SU-DHL-6 (cell line): ENCODE results near the gene URM1.

Source experiments
- EZH2phosphoT487 ChIP-seq: fragments of 200-600 bp; sonication (generic), shearing (Covaris generic); conservative IDR thresholded peaks from 2 replicates; pipeline ENCODE4 v1.6.1; 2018; ENCODE audit warnings: mild to moderate bottlenecking, antibody characterized with exemption, low read length, moderate library complexity, mixed read lengths
- TF ChIP-seq, protein P1 (sequence below): fragments of 200-600 bp; sonication (generic); IDR thresholded peaks from one replicate; pipeline ENCODE4 v1.5.1; 2017; ENCODE audit warnings: antibody characterized with exemption, mild to moderate bottlenecking, low read length, moderate library complexity; ENCODE audit not compliant: insufficient read depth, poor library complexity, severe bottlenecking

DNA sequence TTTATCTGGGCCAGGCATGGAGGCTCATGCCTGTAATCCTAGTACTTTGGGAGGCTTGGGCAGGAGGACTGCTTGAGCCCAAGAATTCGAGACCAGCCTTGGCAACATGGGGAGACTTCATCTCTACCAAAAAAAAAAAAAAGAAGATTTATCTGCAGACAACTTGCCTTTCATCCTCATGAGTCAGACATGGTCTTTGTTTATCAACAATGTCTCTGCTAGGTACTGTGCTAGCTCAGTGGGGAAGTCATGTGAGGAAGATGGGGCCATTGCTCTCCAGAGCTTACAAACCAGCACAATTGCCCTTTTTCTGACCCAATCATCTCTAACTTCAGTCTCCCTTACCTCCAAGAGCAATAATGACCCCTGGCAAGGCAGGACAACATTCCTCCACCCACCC, 1.6 kb downstream of the URM1 start:
- TF ChIP-seq, protein P1, sequence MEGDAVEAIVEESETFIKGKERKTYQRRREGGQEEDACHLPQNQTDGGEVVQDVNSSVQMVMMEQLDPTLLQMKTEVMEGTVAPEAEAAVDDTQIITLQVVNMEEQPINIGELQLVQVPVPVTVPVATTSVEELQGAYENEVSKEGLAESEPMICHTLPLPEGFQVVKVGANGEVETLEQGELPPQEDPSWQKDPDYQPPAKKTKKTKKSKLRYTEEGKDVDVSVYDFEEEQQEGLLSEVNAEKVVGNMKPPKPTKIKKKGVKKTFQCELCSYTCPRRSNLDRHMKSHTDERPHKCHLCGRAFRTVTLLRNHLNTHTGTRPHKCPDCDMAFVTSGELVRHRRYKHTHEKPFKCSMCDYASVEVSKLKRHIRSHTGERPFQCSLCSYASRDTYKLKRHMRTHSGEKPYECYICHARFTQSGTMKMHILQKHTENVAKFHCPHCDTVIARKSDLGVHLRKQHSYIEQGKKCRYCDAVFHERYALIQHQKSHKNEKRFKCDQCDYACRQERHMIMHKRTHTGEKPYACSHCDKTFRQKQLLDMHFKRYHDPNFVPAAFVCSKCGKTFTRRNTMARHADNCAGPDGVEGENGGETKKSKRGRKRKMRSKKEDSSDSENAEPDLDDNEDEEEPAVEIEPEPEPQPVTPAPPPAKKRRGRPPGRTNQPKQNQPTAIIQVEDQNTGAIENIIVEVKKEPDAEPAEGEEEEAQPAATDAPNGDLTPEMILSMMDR, result no peak
- TF ChIP-seq EZH2phosphoT487, result no peak
